Activated CD4-positive, alpha-beta T cell treated with anti-CD3 and anti-CD28 coated beads for 36 hours (primary cell): ENCODE measurements around the gene ECE2. TPM values are rescaled to one million over a fixed set of nuclear protein-coding genes. Genes with fewer than 3 reads are reported as not detected.
"Not testable (repeated sequence)": the region's sequence is repeated elsewhere in the genome, so short reads cannot be mapped to it uniquely, and the experiment has no call there.

ENCODE experiments used
- ATAC-seq: fragments of 200-7000 bp; cut with Tn5 transposase; one replicate; pipeline ENCODE4 v1.10.0; 2021; ENCODE audit warnings: mild to moderate bottlenecking, moderate library complexity
- CTCF ChIA-PET: fragments of 350-600 bp; sonication (Branson Sonifier 250); formaldehyde crosslinking; loops from one replicate; lab custom pipeline; 2021; ENCODE audit warnings: antibody characterized with exemption; lab: Charles Lee
- POLR2A ChIA-PET: fragments of 350-600 bp; sonication (Branson Sonifier 250); formaldehyde crosslinking; loops from one replicate; lab custom pipeline; 2021; ENCODE audit warnings: antibody characterized with exemption, inconsistent platforms; lab: Charles Lee
- DNase-seq: peaks from one replicate; pipeline ENCODE4 v3.0.0-alpha.2; 2020
- H3K27ac Mint-ChIP-seq: one replicate; pipeline ENCODE4 v1.8.0; 2021; ENCODE audit warnings: mixed read lengths
- H3K27me3 Mint-ChIP-seq: one replicate; pipeline ENCODE4 v1.8.0; 2021; ENCODE audit warnings: mixed read lengths
- H3K36me3 Mint-ChIP-seq: one replicate; pipeline ENCODE4 v1.8.0; 2021; ENCODE audit warnings: low read depth, mixed read lengths
- H3K4me1 Mint-ChIP-seq: one replicate; pipeline ENCODE4 v1.8.0; 2021; ENCODE audit warnings: mixed read lengths
- H3K4me3 Mint-ChIP-seq: one replicate; pipeline ENCODE4 v1.8.0; 2021; ENCODE audit warnings: mild to moderate bottlenecking, moderate library complexity, mixed read lengths
- H3K9me3 Mint-ChIP-seq: one replicate; pipeline ENCODE4 v1.8.0; 2021; ENCODE audit warnings: low read depth, mixed read lengths
- intact Hi-C, 2 experiments: fragments of 100-400 bp; cut with DNase I in 1 of 2; cut with micrococcal nuclease in 1 of 2; formaldehyde crosslinking; loops; one replicate each; pipeline versions ENCODE4 v1.14.2 to v1.15.1; 2022 to 2024; cut with DNase I, micrococcal nuclease
- microRNA-seq: library from miRNA; unstranded; fragments of <30 nt; microRNA quantifications from one replicate; pipeline ENCODE4 v1.2.0, GENCODE V29; 2021; ENCODE audit warnings: borderline replicate concordance
- total RNA-seq, 2 experiments: library from RNA; stranded (reverse); gene quantifications; one replicate each; pipeline ENCODE4 v1.2.3, GENCODE V29; 2021

ECE2 gene
- total RNA-seq, 2 experiments from 2014 or later = not detected

- intact Hi-C loops = loop anchor here in 1 of 2 experiments (10.0 kb wide), 1 partner anchor 1598 kb away; the partner anchor contains the start of gene TRA2B
- H3K27me3 Mint-ChIP-seq = no peaks in the 10 kb centered on the region
- CTCF ChIA-PET = interaction anchor here (0.6 to 1.4 kb wide), 5 partner anchors 25 to 824 kb away, joined by 3 to 4 read pairs (median 3); partner anchors contain the start of genes CLCN2 and POLR2H
- no peaks in the 10 kb centered on the region for H3K9me3 Mint-ChIP-seq
- H3K4me1 Mint-ChIP-seq = peaks cover 59% of the 10 kb centered on the region
- ATAC-seq (no peak), DNase-seq (no peak)
- H3K27ac Mint-ChIP-seq = peak overlapping the region; percentile 73
- H3K36me3 Mint-ChIP-seq = peaks cover 35% of the 10 kb centered on the region
- POLR2A ChIA-PET = interaction anchor here (1.0 kb wide), 2 partner anchors 17 to 20 kb away, joined by 3 to 4 read pairs; no protein-coding TSS in a partner anchor
- peak overlapping the region; percentile 75 for H3K4me3 Mint-ChIP-seq
Measured at GRCh38 chr3:184336547-184337398, 61.0 kb downstream of the ECE2 start.

- ChIA-PET CTCF (interaction anchor here (0.6 to 1.4 kb wide), 5 partner anchors 25 to 824 kb away, joined by 3 to 4 read pairs (median 3); partner anchors contain the start of genes CLCN2 and POLR2H), POLR2A (interaction anchor here (0.8 to 1.0 kb wide), 3 partner anchors 17 to 21 kb away, joined by 3 to 4 read pairs (median 3); no protein-coding TSS in a partner anchor)
- intact Hi-C loops = loop anchor here in 1 of 2 experiments (10.0 kb wide), 1 partner anchor 1597 kb away; the partner anchor contains the start of gene TRA2B
- DNase-seq (no peak), ATAC-seq (no peak)
- peak within 1 kb of the TSS; percentile 75 for H3K4me3 Mint-ChIP-seq
- H3K27me3 Mint-ChIP-seq = no peaks in the 10 kb centered on the region
- peaks cover 30% of the 10 kb centered on the region for H3K36me3 Mint-ChIP-seq
- no peaks in the 10 kb centered on the region for H3K9me3 Mint-ChIP-seq
- peak within 1 kb of the TSS; percentile 73 for H3K27ac Mint-ChIP-seq
- peaks cover 54% of the 10 kb centered on the region for H3K4me1 Mint-ChIP-seq
Measured at GRCh38 chr3:184337399-184337714, 61.5 kb downstream of the ECE2 start, which contains the start of gene FAM131A. Gene FAM131A, plus strand, starts transcription at chr3:184337600. Its CDS starts 31 bp downstream, at chr3:184337631.

GRCh38 chr3:184337981-184338380 is 62.2 kb downstream of the ECE2 start:
- intact Hi-C loops = loop anchor here in 1 of 2 experiments (10.0 kb wide), 1 partner anchor 1597 kb away; the partner anchor contains the start of gene TRA2B
- CTCF ChIA-PET = interaction anchor here (0.6 to 1.4 kb wide), 5 partner anchors 10 to 191 kb away, joined by 3 to 4 read pairs (median 4); partner anchors contain the start of genes CLCN2 and POLR2H
- ATAC-seq (no peak), DNase-seq (no peak)
- Mint-ChIP-seq H3K9me3 (no peaks in the 10 kb centered on the region), H3K27me3 (no peaks in the 10 kb centered on the region), H3K4me1 (peaks cover 48% of the 10 kb centered on the region), H3K27ac (no peak overlapping the region), H3K36me3 (peaks cover 23% of the 10 kb centered on the region), H3K4me3 (peak overlapping the region; percentile 3)
- POLR2A ChIA-PET = interaction anchor here (0.6 to 0.8 kb wide), 3 partner anchors 20 to 91 kb away, joined by 3 read pairs; no protein-coding TSS in a partner anchor

- Mint-ChIP-seq H3K36me3 (peaks cover 18% of the 10 kb centered on the region), H3K9me3 (no peaks in the 10 kb centered on the region), H3K4me3 (no peak overlapping the region), H3K27me3 (no peaks in the 10 kb centered on the region), H3K4me1 (peaks cover 42% of the 10 kb centered on the region), H3K27ac (no peak overlapping the region)
- DNase-seq (peak; percentile 50), ATAC-seq (no peak)
- ChIA-PET CTCF (interaction anchor here (0.6 to 1.1 kb wide), 4 partner anchors 9 to 43 kb away, joined by 3 to 4 read pairs (median 3); no protein-coding TSS in a partner anchor), POLR2A (interaction anchor here (0.6 to 0.7 kb wide), 3 partner anchors 12 to 92 kb away, joined by 3 to 4 read pairs (median 3); no protein-coding TSS in a partner anchor)
- intact Hi-C loops = loop anchor here in 1 of 2 experiments (10.0 kb wide), 1 partner anchor 1596 kb away; the partner anchor contains the start of gene TRA2B
Measured at GRCh38 chr3:184338511-184338945, 62.7 kb downstream of the ECE2 start.

GRCh38 chr3:184339001-184339400 is 63.2 kb downstream of the ECE2 start:
- CTCF ChIA-PET = interaction anchor here (0.6 to 0.9 kb wide), 2 partner anchors 21 to 43 kb away, joined by 3 read pairs; no protein-coding TSS in a partner anchor
- DNase-seq (no peak), ATAC-seq (no peak)
- intact Hi-C loops = loop anchor here in 1 of 2 experiments (10.0 kb wide), 1 partner anchor 1596 kb away; the partner anchor contains the start of gene TRA2B
- no peak overlapping the region for H3K4me3 Mint-ChIP-seq
- no peaks in the 10 kb centered on the region for H3K9me3 Mint-ChIP-seq
- H3K36me3 Mint-ChIP-seq = peaks cover 14% of the 10 kb centered on the region
- peaks cover 38% of the 10 kb centered on the region for H3K4me1 Mint-ChIP-seq
- H3K27ac Mint-ChIP-seq = no peak overlapping the region
- POLR2A ChIA-PET = interaction anchor here (0.7 kb wide), 1 partner anchor 13 kb away, joined by 4 read pairs; no protein-coding TSS in a partner anchor
- no peaks in the 10 kb centered on the region for H3K27me3 Mint-ChIP-seq

- not testable (repeated sequence) for H3K9me3 Mint-ChIP-seq, H3K27me3 Mint-ChIP-seq, H3K27ac Mint-ChIP-seq, DNase-seq, H3K4me3 Mint-ChIP-seq, ATAC-seq
- intact Hi-C loops = loop anchor here in 1 of 2 experiments (10.0 kb wide), 1 partner anchor 1595 kb away; the partner anchor contains the start of gene TRA2B
- ChIA-PET CTCF (interaction anchor here (0.9 kb wide), 1 partner anchor 20 kb away, joined by 3 read pairs; no protein-coding TSS in a partner anchor), POLR2A (interaction anchor here (0.6 kb wide), 1 partner anchor 11 kb away, joined by 5 read pairs; no protein-coding TSS in a partner anchor)
- peaks cover 32% of the 10 kb centered on the region for H3K4me1 Mint-ChIP-seq
- peaks cover 11% of the 10 kb centered on the region for H3K36me3 Mint-ChIP-seq
Measured at GRCh38 chr3:184339451-184340135, 63.8 kb downstream of the ECE2 start.

- ATAC-seq = no peak
- Mint-ChIP-seq H3K4me3 (no peak overlapping the region), H3K9me3 (no peaks in the 10 kb centered on the region), H3K36me3 (no peaks in the 10 kb centered on the region), H3K27me3 (no peaks in the 10 kb centered on the region), H3K4me1 (peaks cover 16% of the 10 kb centered on the region), H3K27ac (no peak overlapping the region)
- intact Hi-C loops = no loop called here
- POLR2A ChIA-PET = no interaction called here
- DNase-seq = no peak
- CTCF ChIA-PET = interaction anchor here (0.6 to 0.7 kb wide), 2 partner anchors 114 to 391 kb away, joined by 3 to 4 read pairs; no protein-coding TSS in a partner anchor
Measured at GRCh38 chr3:184341925-184342324, 66.1 kb downstream of the ECE2 start.

Small RNAs within 50 kb of the gene (microRNA-seq; reads per million reads assigned to microRNA genes)
- gene MIR1224 = not detected

Other genes with a start within 250 kb of the ECE2 start
- gene HTR3D, start 244.3 kb upstream of the ECE2 start, total RNA-seq = not detected
- gene HTR3C, start 223.0 kb upstream of the ECE2 start, total RNA-seq = not detected
- gene HTR3E, start 179.0 kb upstream of the ECE2 start, total RNA-seq = not detected
- gene EIF2B5, start 140.7 kb upstream of the ECE2 start, total RNA-seq = 10 to 100 TPM; 46.4 to 60.6 TPM
- gene DVL3, start 120.6 kb upstream of the ECE2 start, total RNA-seq = 10 to 100 TPM; 24.9 to 29.6 TPM
- gene AP2M1, start 101.2 kb upstream of the ECE2 start, total RNA-seq = 100 to 1,000 TPM; 192 to 204 TPM
- 10 to 100 TPM; 58.2 to 66.2 TPM for gene ABCF3, start 89.8 kb upstream of the ECE2 start, total RNA-seq
- gene VWA5B2, start 46.4 kb upstream of the ECE2 start, total RNA-seq = not detected
- gene ALG3, start 27.1 kb upstream of the ECE2 start, total RNA-seq = 10 to 100 TPM; 39.9 to 40.9 TPM
- 1 to 10 TPM; 4.8 to 5.8 TPM for gene EEF1AKMT4, start 26.4 kb upstream of the ECE2 start, total RNA-seq
- gene CAMK2N2, start 14.5 kb upstream of the ECE2 start, total RNA-seq = under 1 TPM; 0.18 to 0.25 TPM
- 100 to 1,000 TPM; 207 to 236 TPM for gene PSMD2, start 23.2 kb downstream of the ECE2 start, total RNA-seq
- gene EIF4G1, start 38.6 kb downstream of the ECE2 start, total RNA-seq = 100 to 1,000 TPM; 479 to 556 TPM
- 1 to 10 TPM; 3.7 to 4.5 TPM for gene FAM131A, start 61.6 kb downstream of the ECE2 start, total RNA-seq
- 1 to 10 TPM; 4.6 to 4.7 TPM for gene CLCN2, start 85.6 kb downstream of the ECE2 start, total RNA-seq
- 100 to 1,000 TPM; 130 to 143 TPM for gene POLR2H, start 85.7 kb downstream of the ECE2 start, total RNA-seq
- gene THPO, start 102.2 kb downstream of the ECE2 start, total RNA-seq = not detected
- under 1 TPM in 1 of 2 experiments, not detected in 1; 0.23 TPM for gene CHRD, start 104.0 kb downstream of the ECE2 start, total RNA-seq